Mesendoderm (in vitro differentiated cells): ENCODE data around the gene CTXN2. TPM values are rescaled to one million over a fixed set of nuclear protein-coding genes. Genes with fewer than 3 reads are reported as not detected.

Experiments
- DNase-seq: peaks from one replicate; pipeline ENCODE4 v3.0.0; 2013
- H2AK5ac ChIP-seq: 2 replicates; pipeline ENCODE4 v1.6.1; 2013; ENCODE audit warnings: low read length, inconsistent platforms
- H2BK120ac ChIP-seq: 2 replicates; pipeline ENCODE4 v1.6.1; 2013; ENCODE audit warnings: low read depth, mild to moderate bottlenecking, low read length, moderate library complexity, mixed read lengths
- H2BK15ac ChIP-seq: replicated peaks from 2 replicates; pipeline ENCODE4 v1.6.1; 2013; ENCODE audit warnings: low read depth, mild to moderate bottlenecking, moderate library complexity
- H2BK5ac ChIP-seq: 2 replicates; pipeline ENCODE4 v1.6.1; 2013; ENCODE audit warnings: low read length, inconsistent platforms
- H3K18ac ChIP-seq: 2 replicates; pipeline ENCODE4 v1.6.1; 2013; ENCODE audit warnings: mild to moderate bottlenecking, low read length, mixed read lengths
- H3K23ac ChIP-seq: one replicate; pipeline ENCODE4 v1.6.1; 2013; ENCODE audit warnings: low read length
- H3K27ac ChIP-seq: 2 replicates; pipeline ENCODE4 v1.5.1; 2013; ENCODE audit warnings: low read depth, mild to moderate bottlenecking, inconsistent platforms, low read length, moderate library complexity
- H3K27me3 ChIP-seq: 2 replicates; pipeline ENCODE4 v1.6.1; 2013; ENCODE audit warnings: low read length, control low read depth, mild to moderate bottlenecking, inconsistent platforms; ENCODE audit not compliant: insufficient read depth, poor library complexity
- H3K36me3 ChIP-seq: 2 replicates; pipeline ENCODE4 v1.6.1; 2013; ENCODE audit warnings: low read length, inconsistent platforms; ENCODE audit not compliant: control insufficient read depth, insufficient read depth
- H3K4ac ChIP-seq: one replicate; pipeline ENCODE4 v1.6.1; 2013; ENCODE audit warnings: low read depth, mild to moderate bottlenecking, low read length, moderate library complexity
- H3K4me1 ChIP-seq: 2 replicates; pipeline ENCODE4 v1.6.1; 2013; ENCODE audit warnings: low read depth, low read length, inconsistent platforms; ENCODE audit not compliant: control insufficient read depth
- H3K4me2 ChIP-seq: 2 replicates; pipeline ENCODE4 v1.6.1; 2013; ENCODE audit warnings: low read length
- H3K4me3 ChIP-seq: 2 replicates; pipeline ENCODE4 v1.5.1; 2013; ENCODE audit warnings: mild to moderate bottlenecking, low read length
- H3K56ac ChIP-seq: one replicate; pipeline ENCODE4 v1.6.1; 2013; ENCODE audit warnings: low read length
- H3K79me1 ChIP-seq: 2 replicates; pipeline ENCODE4 v1.6.1; 2013; ENCODE audit warnings: low read length, inconsistent platforms
- H3K79me2 ChIP-seq: 2 replicates; pipeline ENCODE4 v1.6.1; 2013; ENCODE audit warnings: mild to moderate bottlenecking, low read length; ENCODE audit not compliant: control insufficient read depth, insufficient read depth
- H3K9ac ChIP-seq: 2 replicates; pipeline ENCODE4 v1.6.1; 2013; ENCODE audit warnings: low read length, inconsistent platforms
- H4K5ac ChIP-seq: one replicate; pipeline ENCODE4 v1.6.1; 2013; ENCODE audit warnings: low read length
- H4K8ac ChIP-seq: one replicate; pipeline ENCODE4 v1.6.1; 2013; ENCODE audit warnings: low read depth, mild to moderate bottlenecking, control low read depth, low read length, moderate library complexity
- WGBS: extraction: QIAGEN DNeasy Blood & Tissue Kit; methylation state at CpG from one replicate; pipeline ENCODE4 v1.1.7; 2013; ENCODE audit warnings: low lambda C conversion rate, missing lambda C conversion rate; ENCODE audit not compliant: insufficient coverage; ENCODE audit errors: extremely low coverage; 5-methylcytosine and 5-hydroxymethylcytosine counted together
- polyA plus RNA-seq, 2 experiments: library from polyadenylated mRNA; stranded (reverse); fragments of 200-250 nt; gene quantifications; one replicate each; pipeline ENCODE4 v1.2.3, GENCODE V29; 2013

Gene CTXN2
- polyA plus RNA-seq (2013, experiment 1 of 2), result 0.06 TPM
- polyA plus RNA-seq (2013, experiment 2 of 2), result 0.04 TPM

GRCh38 chr15:48191574-48192225 is at the start of gene CTXN2:
CTXN2 (plus strand) TSS chr15:48191665; CDS start chr15:48201301, 9,636 bp downstream.
- no peak within 1 kb of the TSS for H3K23ac ChIP-seq
- no peak within 1 kb of the TSS for H2BK5ac ChIP-seq
- no peak within 1 kb of the TSS for H2BK15ac ChIP-seq
- no peak within 1 kb of the TSS for H2BK120ac ChIP-seq
- no peak within 1 kb of the TSS for H3K4me3 ChIP-seq
- no CpG with 5 or more reads among the region's 31 CpGs for WGBS
- H3K27me3 ChIP-seq, result no peaks in the 10 kb centered on the region
- H4K5ac ChIP-seq, result no peak within 1 kb of the TSS
- no peak within 1 kb of the TSS for H3K4ac ChIP-seq
- no peak within 1 kb of the TSS for H4K8ac ChIP-seq
- H3K36me3 ChIP-seq, result no peaks in the 10 kb centered on the region
- no peak within 1 kb of the TSS for H3K27ac ChIP-seq
- no peak within 1 kb of the TSS for H3K56ac ChIP-seq
- H2AK5ac ChIP-seq, result no peak within 1 kb of the TSS
- H3K4me2 ChIP-seq, result peak within 1 kb of the TSS; percentile 58
- no peaks in the 10 kb centered on the region for H3K79me2 ChIP-seq
- no peak within 1 kb of the TSS for H3K9ac ChIP-seq
- H3K79me1 ChIP-seq, result no peaks in the 10 kb centered on the region
- peak; percentile 63 for DNase-seq
- no peaks in the 10 kb centered on the region for H3K4me1 ChIP-seq
- H3K18ac ChIP-seq, result no peak within 1 kb of the TSS

DNA sequence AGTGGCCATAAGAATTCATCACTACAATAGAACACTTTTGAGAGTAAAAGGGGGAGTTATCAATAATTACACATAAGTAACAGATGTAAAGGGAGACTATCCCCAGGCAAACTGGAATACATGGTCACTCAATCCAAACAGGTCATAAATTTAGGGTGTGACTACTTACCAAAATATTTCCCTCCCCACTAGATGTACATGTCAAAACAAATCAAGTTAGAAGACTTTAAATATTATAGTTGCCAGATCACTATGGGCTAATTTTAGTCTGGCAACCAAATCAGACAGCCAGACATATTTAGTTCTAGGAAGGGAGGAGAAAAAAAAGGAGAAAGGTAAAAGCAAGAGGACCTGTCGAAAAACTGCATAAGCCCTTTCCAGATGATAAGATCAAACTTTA is 47.6 kb upstream of the CTXN2 start:
- no peak overlapping the region for H3K9ac ChIP-seq

GRCh38 chr15:48144889-48145288 is 46.6 kb upstream of the CTXN2 start:
- WGBS, result no CpG with 5 or more reads among the region's 1 CpG
- no peaks in the 10 kb centered on the region for H3K27me3 ChIP-seq
- no peak overlapping the region for H4K5ac ChIP-seq

More for the DNA sequence above, 47.6 kb upstream of the CTXN2 start:
- H3K79me1 ChIP-seq, result no peaks in the 10 kb centered on the region
- H3K4me2 ChIP-seq, result no peak overlapping the region
- no peak overlapping the region for H3K4me3 ChIP-seq
- no peak overlapping the region for H2BK120ac ChIP-seq
- no peak overlapping the region for H4K8ac ChIP-seq
- H3K79me2 ChIP-seq, result no peaks in the 10 kb centered on the region
- no peak for DNase-seq
- no CpG with 5 or more reads among the region's 1 CpG for WGBS
- no peaks in the 10 kb centered on the region for H3K27me3 ChIP-seq
- no peak overlapping the region for H3K18ac ChIP-seq
- H3K4me1 ChIP-seq, result no peaks in the 10 kb centered on the region
- no peak overlapping the region for H4K5ac ChIP-seq
- H3K23ac ChIP-seq, result no peak overlapping the region
- H2BK15ac ChIP-seq, result no peak overlapping the region
- H3K56ac ChIP-seq, result no peak overlapping the region
- no peaks in the 10 kb centered on the region for H3K36me3 ChIP-seq
- no peak overlapping the region for H2BK5ac ChIP-seq
- H3K4ac ChIP-seq, result no peak overlapping the region
- H3K27ac ChIP-seq, result no peak overlapping the region
- no peak overlapping the region for H2AK5ac ChIP-seq

GRCh38 chr15:48145923-48146322 is 45.5 kb upstream of the CTXN2 start:
- Histone ChIP-seq H3K18ac (no peak overlapping the region), H3K4me2 (no peak overlapping the region), H3K4ac (no peak overlapping the region), H2BK15ac (no peak overlapping the region), H3K27me3 (no peaks in the 10 kb centered on the region), H4K8ac (no peak overlapping the region), H3K56ac (no peak overlapping the region), H3K9ac (no peak overlapping the region), H3K23ac (no peak overlapping the region), H3K79me1 (no peaks in the 10 kb centered on the region), H4K5ac (no peak overlapping the region), H2BK5ac (no peak overlapping the region), H3K4me1 (no peaks in the 10 kb centered on the region), H2AK5ac (no peak overlapping the region), H3K79me2 (no peaks in the 10 kb centered on the region), H3K27ac (no peak overlapping the region), H2BK120ac (no peak overlapping the region), H3K4me3 (no peak overlapping the region), H3K36me3 (no peaks in the 10 kb centered on the region)
- no peak for DNase-seq

More at GRCh38 chr15:48144889-48145288, 46.6 kb upstream of the CTXN2 start:
- H2BK15ac ChIP-seq, result no peak overlapping the region
- no peak overlapping the region for H3K18ac ChIP-seq
- no peak overlapping the region for H3K4ac ChIP-seq
- H2BK5ac ChIP-seq, result no peak overlapping the region
- H3K4me3 ChIP-seq, result no peak overlapping the region
- no peaks in the 10 kb centered on the region for H3K4me1 ChIP-seq
- H3K79me2 ChIP-seq, result no peaks in the 10 kb centered on the region
- H3K56ac ChIP-seq, result no peak overlapping the region
- H3K36me3 ChIP-seq, result no peaks in the 10 kb centered on the region
- no peak overlapping the region for H3K4me2 ChIP-seq
- H2BK120ac ChIP-seq, result no peak overlapping the region
- no peak overlapping the region for H3K23ac ChIP-seq
- DNase-seq, result no peak
- no peaks in the 10 kb centered on the region for H3K79me1 ChIP-seq
- H3K9ac ChIP-seq, result no peak overlapping the region
- no peak overlapping the region for H4K8ac ChIP-seq
- no peak overlapping the region for H3K27ac ChIP-seq
- H2AK5ac ChIP-seq, result no peak overlapping the region

- Histone ChIP-seq H2AK5ac (no peak overlapping the region), H3K18ac (no peak overlapping the region), H2BK5ac (no peak overlapping the region), H3K9ac (no peak overlapping the region), H3K79me1 (no peaks in the 10 kb centered on the region), H3K36me3 (no peaks in the 10 kb centered on the region), H3K23ac (no peak overlapping the region), H4K8ac (no peak overlapping the region), H3K4ac (no peak overlapping the region), H3K4me2 (no peak overlapping the region), H3K4me1 (no peaks in the 10 kb centered on the region), H3K27ac (no peak overlapping the region), H2BK120ac (no peak overlapping the region), H3K27me3 (no peaks in the 10 kb centered on the region), H3K4me3 (no peak overlapping the region), H2BK15ac (no peak overlapping the region), H4K5ac (no peak overlapping the region), H3K79me2 (no peaks in the 10 kb centered on the region), H3K56ac (no peak overlapping the region)
- no peak for DNase-seq
These were observed 44.1 kb upstream of the CTXN2 start for GRCh38 chr15:48147358-48147757.

- no peaks in the 10 kb centered on the region for H3K79me1 ChIP-seq
- WGBS, result no CpG with 5 or more reads among the region's 4 CpGs
- no peak overlapping the region for H3K4me3 ChIP-seq
- no peaks in the 10 kb centered on the region for H3K27me3 ChIP-seq
- no peak overlapping the region for H3K4me2 ChIP-seq
- peak; percentile 27 for DNase-seq
- no peak overlapping the region for H3K56ac ChIP-seq
- no peak overlapping the region for H3K4ac ChIP-seq
- H3K23ac ChIP-seq, result no peak overlapping the region
- H3K27ac ChIP-seq, result no peak overlapping the region
- H2BK5ac ChIP-seq, result no peak overlapping the region
- H2BK15ac ChIP-seq, result no peak overlapping the region
- no peak overlapping the region for H4K8ac ChIP-seq
- H4K5ac ChIP-seq, result no peak overlapping the region
- H2BK120ac ChIP-seq, result no peak overlapping the region
- no peaks in the 10 kb centered on the region for H3K79me2 ChIP-seq
- H3K18ac ChIP-seq, result no peak overlapping the region
- no peak overlapping the region for H2AK5ac ChIP-seq
- no peaks in the 10 kb centered on the region for H3K36me3 ChIP-seq
- H3K4me1 ChIP-seq, result no peaks in the 10 kb centered on the region
- no peak overlapping the region for H3K9ac ChIP-seq
These were observed 41.6 kb upstream of the CTXN2 start for GRCh38 chr15:48149858-48150257.
